ENCODE results near the gene PCDH9. TPM values are rescaled to one million over a fixed set of nuclear protein-coding genes. Genes with fewer than 3 reads are reported as not detected.

The PCDH9 gene
- total and polyA plus RNA-seq, 2 of the 13 experiments (the other 11 are each of a cell fraction or from before 2014, with no cell fraction given), result 0.09 TPM; not detected in 1

GRCh38 chr13:67135356-67135755 is 94.8 kb downstream of the PCDH9 start:
- H3K4me2 ChIP-seq (ENCODE audit: low read depth, low read length), result no peak overlapping the region
- ATAC-seq, result no peak
- POLR2A ChIA-PET, result no interaction called here

More at GRCh38 chr13:67135356-67135755, 94.8 kb downstream of the PCDH9 start:
- Histone ChIP-seq H2AFZ (ENCODE audit: low read length) (no peak overlapping the region), H3K36me3 (replicated peaks in 1 of 2; ENCODE audit: control insufficient read depth in 1 of 2, insufficient read depth in 2 of 2, low read length in 2 of 2) (no peaks in the 10 kb centered on the region), H3K27me3 (ENCODE audit: control insufficient read depth in 1 of 2, insufficient read depth in 2 of 2, low read length in 2 of 2) (no peaks in the 10 kb centered on the region), H3K27ac (ENCODE audit: extremely low read length, insufficient read depth, low read length) (no peak overlapping the region), H3K4me3 (replicated peaks in 1 of 3; ENCODE audit: insufficient read depth in 1 of 3, low read depth in 2 of 3, low read length in 3 of 3) (no peak overlapping the region), H3K9ac (ENCODE audit: insufficient read depth, low read depth, low read length) (no peak overlapping the region), H4K20me1 (ENCODE audit: insufficient read depth, low read length) (no peaks in the 10 kb centered on the region), H3K79me2 (ENCODE audit: insufficient read depth, low read length) (no peaks in the 10 kb centered on the region), H3K9me3 (ENCODE audit: low read length) (no peaks in the 10 kb centered on the region), H3K4me1 (ENCODE audit: insufficient read depth, low read length) (no peaks in the 10 kb centered on the region)
- intact Hi-C loops (cut with micrococcal nuclease; ENCODE audit: unreplicated experiment), result no loop called here
- under 1% methylated on average over 4 of the region's 4 CpGs for WGBS (ENCODE audit: low lambda C conversion rate)
- CTCF ChIA-PET (ENCODE audit: low intra/inter-chr PET ratio, low total read pairs), result no interaction called here
- BruUV-seq (replicated peaks), result no TSS peak
- no peak for FAIRE-seq
- TF ChIP-seq ZNF563 (CRISPR knock-in tag; IDR thresholded peaks at IDR 0.05), result no peak
- no peak for TF ChIP-seq ZBTB46 (CRISPR knock-in tag; IDR thresholded peaks at IDR 0.05; ENCODE audit: borderline replicate concordance)
- no peak for TF ChIP-seq GTF2F1 (IDR thresholded peaks at IDR 0.05; ENCODE audit: low read length)
- no peak for TF ChIP-seq ZNF343 (CRISPR knock-in tag; IDR thresholded peaks at IDR 0.05)
- no peak for TF ChIP-seq HINFP (CRISPR knock-in tag; IDR thresholded peaks at IDR 0.05; ENCODE audit: low read depth)
- no peak for TF ChIP-seq KDM5A (IDR thresholded peaks at IDR 0.05; ENCODE audit: borderline replicate concordance, low read length)
- TF ChIP-seq ZNF546 (CRISPR knock-in tag; conservative IDR thresholded peaks at IDR 0.05), result no peak
- no peak for TF ChIP-seq ZNF878 (CRISPR knock-in tag; IDR thresholded peaks at IDR 0.05)
- TF ChIP-seq RFX5 (IDR thresholded peaks at IDR 0.05; ENCODE audit: low read depth, low read length), result no peak
- TF ChIP-seq GMEB2 (CRISPR knock-in tag; IDR thresholded peaks at IDR 0.05; ENCODE audit: low read depth), result no peak
- no peak for TF ChIP-seq ZFY (CRISPR knock-in tag; IDR thresholded peaks at IDR 0.05)
- TF ChIP-seq ZNF7 (CRISPR knock-in tag; IDR thresholded peaks at IDR 0.05), result no peak
- no peak for DNase-seq (ENCODE audit: low spot score)
- in situ Hi-C loops (cut with HindIII; ENCODE audit: extremely low pct_ligation_motif_present, low pct_unique_long_range_greater_than_20kb), result no loop called here
